Thyroid gland (tissue), 4 donors: Measurements from ENCODE around the gene DLG1.

Experiments
- POLR2A ChIP-seq, 2 donors: fragments of 450-650 bp; IDR thresholded peaks; one replicate each; pipeline ENCODE4 v1.6.1; 2017; ENCODE audit warnings: antibody characterized with exemption in 2 of 2, mild to moderate bottlenecking in 2 of 2, moderate library complexity in 1 of 2
- TF ChIP-seq, protein P1 (sequence below), 6 experiments: fragments of 200-600 bp in 3 of 6; fragments of 450-650 bp in 3 of 6; sonication (generic) in 3 of 6; IDR thresholded peaks; one replicate each; pipeline ENCODE4 v1.5.1; 2016 to 2019; ENCODE audit warnings: antibody characterized with exemption in 6 of 6, mild to moderate bottlenecking in 2 of 6, inconsistent platforms in 1 of 6, moderate library complexity in 1 of 6

- no peak for TF ChIP-seq POLR2A (IDR thresholded peaks at IDR 0.05)
- TF ChIP-seq, protein P1, sequence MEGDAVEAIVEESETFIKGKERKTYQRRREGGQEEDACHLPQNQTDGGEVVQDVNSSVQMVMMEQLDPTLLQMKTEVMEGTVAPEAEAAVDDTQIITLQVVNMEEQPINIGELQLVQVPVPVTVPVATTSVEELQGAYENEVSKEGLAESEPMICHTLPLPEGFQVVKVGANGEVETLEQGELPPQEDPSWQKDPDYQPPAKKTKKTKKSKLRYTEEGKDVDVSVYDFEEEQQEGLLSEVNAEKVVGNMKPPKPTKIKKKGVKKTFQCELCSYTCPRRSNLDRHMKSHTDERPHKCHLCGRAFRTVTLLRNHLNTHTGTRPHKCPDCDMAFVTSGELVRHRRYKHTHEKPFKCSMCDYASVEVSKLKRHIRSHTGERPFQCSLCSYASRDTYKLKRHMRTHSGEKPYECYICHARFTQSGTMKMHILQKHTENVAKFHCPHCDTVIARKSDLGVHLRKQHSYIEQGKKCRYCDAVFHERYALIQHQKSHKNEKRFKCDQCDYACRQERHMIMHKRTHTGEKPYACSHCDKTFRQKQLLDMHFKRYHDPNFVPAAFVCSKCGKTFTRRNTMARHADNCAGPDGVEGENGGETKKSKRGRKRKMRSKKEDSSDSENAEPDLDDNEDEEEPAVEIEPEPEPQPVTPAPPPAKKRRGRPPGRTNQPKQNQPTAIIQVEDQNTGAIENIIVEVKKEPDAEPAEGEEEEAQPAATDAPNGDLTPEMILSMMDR (IDR thresholded peaks at IDR 0.05), result no peak
These were observed 29.3 kb upstream of the DLG1 start for GRCh38 chr3:197327701-197328100.
